KG1 (cell line): ENCODE results near the gene POLR3E.
A peak's percentile ranks its signal among the peaks of the same experiment; 100 is the strongest.
"Not testable (repeated sequence)": the region's sequence is repeated elsewhere in the genome, so short reads cannot be mapped to it uniquely, and the experiment has no call there.

Source experiments
- DNase-seq: peaks from one replicate; lab custom pipeline; 2025; lab: John Stamatoyannopoulos, UW

Gene POLR3E

DNA sequence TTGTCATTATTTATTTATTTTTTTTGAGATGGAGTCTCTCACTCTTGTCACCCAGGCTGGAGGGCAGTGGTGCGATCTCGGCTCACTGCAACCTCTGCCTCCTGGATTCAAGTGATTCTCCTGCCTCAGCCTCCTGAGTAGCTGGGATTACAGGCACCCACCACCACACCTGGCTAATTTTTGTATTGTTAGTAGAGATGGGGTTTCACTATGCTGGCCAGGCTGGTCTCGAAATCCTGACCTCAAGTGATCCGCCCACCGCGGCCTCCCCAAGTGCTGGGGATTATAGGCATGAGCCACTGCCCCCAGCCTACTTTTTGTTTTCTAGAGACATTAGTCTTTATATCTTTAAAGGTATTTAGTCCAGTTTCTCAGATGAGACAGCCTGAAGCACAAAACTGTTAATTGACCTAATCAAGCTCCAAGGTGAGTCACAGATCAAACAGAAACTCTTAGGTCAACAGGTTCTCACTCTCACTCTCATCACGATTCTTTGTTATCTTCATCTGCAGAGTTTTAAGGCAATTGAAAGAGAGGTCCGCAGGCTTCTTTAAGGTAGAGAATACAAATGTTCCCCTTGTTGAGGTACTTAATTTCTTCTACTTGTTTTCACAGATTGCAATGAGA is 71.1 kb downstream of the POLR3E start:
- not testable (repeated sequence) for DNase-seq

DNA sequence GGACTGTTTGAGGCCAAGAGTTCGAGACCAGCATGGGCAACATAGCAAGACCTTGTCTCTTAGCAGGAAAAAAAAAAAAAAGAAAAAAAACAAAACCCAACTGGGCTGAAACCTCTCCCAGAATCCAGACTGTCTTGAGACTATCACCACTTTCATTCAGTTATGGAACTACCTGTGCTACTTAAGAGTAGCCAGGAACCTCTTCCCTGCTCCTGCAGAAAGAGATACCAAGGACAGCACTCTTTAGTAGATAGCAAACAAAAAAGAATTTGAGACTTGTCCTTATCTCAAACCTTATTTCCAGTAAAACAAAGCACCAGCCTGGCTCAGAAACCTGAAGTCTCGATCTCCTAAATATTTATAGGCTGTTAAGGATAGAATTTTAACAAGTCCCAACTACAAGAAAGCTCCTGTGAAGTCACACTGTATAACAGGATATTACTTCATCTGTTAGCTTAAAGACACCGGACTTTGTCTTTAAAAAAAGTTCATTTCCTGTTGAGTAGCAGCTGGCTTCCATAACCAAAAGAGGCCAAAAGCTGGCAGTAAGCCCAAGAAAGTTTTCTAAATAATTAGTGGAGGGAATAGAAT is 72.1 kb downstream of the POLR3E start:
- peak; percentile 14 for DNase-seq

DNA sequence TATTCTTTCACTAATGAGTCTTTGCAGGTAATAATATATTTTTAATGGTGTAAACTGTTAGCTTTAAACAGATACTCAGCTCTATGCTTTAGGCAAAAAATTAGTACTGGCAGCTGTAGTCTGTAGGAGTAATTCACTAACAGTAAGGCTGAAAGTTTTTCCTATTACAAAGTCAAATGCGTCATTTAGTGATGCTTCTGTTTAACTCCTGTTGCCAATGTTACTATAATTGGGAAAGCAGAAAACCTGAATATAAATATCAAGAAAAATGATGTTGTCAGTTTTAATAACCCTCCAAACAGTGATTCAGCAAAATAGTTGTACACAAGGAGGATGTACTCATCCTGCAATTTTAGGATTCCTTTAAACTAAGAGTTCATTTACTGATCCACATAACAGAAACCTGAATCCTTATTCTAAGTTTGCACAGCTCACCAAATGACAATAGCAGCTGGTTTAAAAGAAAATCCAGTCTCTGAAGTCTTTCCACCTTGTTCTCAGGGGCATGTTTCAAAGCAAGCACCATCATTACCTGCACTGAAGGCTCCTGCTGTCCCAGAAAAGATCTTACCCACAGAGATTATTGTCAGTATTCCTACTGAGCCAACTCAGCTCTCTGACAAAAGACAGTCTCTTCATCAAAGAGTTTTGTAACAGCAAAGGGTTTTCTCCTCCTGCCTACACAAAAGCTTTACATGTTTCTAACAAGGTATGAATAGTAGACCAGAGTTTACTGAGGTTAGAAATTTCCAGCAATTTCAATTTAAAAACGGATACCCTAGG is 73.0 kb downstream of the POLR3E start:
- no peak for DNase-seq

DNA sequence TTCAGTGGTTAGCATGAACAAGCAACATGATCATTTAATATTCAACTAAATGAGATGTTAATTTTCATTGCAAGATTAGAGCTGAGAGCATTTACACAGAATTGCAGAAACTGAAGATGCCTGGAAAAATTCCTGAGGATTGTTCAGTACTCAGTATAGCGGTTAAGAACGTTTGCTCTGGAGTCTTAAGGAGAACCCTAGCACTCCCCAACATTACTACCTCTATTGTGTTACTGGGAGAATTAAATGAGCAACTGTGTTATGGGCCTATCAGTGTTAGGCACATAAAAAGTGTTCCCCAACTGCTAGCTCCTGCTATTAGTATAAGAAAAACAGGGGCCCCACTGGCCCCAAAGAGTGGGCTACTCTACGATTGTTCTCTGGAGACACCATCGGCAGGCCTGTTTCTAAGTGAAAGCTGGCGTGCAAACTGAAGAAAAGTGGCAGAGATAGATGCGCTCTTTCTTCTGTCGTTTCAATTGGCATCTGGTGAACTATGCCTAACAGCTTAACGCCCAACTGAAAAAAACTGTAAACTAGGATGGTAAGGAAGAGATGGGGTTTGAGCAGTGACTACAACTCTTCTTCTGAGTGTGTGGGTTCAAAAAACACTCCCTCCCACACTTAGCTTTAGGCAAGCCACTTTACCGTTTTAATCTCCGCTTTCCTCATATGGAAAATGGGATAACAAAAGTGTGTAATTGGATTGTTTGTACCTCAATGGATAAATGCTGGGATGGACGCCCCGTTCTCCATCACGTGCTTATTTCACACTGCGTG is 75.9 kb downstream of the POLR3E start:
- no peak for DNase-seq

DNA sequence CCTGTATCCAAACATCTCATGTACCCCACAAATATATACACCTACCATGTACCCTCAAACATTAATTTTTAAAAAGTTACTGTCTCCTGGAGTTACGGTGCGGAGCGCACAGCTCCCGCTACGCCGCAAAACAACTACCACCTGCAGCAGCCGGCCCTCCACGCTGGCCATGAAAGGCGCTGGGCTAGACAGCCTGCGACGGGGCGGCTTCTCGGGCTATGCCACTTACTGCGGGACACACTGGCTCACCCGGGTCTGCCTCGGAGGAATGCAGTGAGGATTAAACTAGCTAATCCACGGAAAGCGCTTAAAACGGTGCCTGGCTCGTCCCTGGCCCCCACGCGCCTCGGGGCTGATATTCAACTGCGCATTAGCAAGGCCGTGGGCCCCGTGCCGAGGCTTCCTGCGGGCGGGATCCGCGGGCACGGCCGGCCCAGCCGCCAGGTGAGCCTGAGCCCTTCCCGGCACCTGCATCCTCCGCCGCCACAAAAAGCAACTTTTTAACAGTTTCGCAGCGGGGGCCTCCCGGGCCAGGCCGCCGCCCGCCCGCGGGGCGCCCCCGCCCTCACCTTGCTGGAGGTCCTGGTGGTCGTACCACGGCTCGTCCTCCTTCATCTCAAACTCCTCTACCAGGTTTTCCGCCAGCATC is 76.6 kb downstream of the POLR3E start:
- DNase-seq = no peak

DNA sequence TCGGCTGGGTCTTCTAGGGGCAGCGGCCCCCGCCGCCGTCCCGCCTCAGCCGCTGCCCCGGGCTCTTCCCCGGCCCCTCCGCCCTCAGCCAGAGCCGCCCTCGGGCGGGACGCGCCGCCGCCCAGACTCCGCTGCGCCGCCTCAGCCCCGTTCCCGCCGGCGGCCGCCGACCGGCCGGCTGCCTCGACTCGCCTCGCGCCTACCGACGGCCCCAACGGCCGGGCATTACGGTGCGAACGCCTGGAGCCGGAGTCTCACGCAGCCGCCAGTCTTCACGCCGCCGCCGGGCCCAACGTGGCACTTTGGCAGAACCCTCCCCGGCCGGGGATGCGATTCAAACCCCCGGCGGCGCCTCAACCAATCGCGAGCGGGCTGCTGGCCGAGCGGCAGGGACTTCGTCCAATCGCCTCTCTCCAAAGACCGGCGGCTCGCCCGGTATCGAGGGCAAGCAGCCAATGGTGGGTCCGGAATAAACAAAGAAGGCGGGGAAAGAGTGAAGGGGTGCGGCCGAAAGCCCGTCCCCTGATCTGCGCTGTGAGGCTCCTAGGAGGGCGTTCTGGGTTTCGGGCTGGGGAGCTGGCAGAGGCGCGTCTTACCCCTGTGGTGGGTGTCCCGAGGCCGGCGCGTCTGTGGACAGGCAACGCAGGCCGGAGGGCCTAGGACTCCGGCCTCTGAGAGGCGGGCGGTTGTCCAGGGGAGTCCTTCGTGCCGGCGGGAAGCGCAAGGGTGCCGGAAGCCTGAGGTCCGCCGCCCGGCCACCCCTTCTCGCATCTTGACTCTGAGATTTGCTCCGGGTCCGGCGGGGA is 77.3 kb downstream of the POLR3E start, which contains the start of gene CDR2:
Gene CDR2, minus strand, starts transcription at position 309 of the 806 bp plus-strand sequence. CDS start 310 bp downstream, outside the sequence.
- peak; percentile 98 for DNase-seq

DNA sequence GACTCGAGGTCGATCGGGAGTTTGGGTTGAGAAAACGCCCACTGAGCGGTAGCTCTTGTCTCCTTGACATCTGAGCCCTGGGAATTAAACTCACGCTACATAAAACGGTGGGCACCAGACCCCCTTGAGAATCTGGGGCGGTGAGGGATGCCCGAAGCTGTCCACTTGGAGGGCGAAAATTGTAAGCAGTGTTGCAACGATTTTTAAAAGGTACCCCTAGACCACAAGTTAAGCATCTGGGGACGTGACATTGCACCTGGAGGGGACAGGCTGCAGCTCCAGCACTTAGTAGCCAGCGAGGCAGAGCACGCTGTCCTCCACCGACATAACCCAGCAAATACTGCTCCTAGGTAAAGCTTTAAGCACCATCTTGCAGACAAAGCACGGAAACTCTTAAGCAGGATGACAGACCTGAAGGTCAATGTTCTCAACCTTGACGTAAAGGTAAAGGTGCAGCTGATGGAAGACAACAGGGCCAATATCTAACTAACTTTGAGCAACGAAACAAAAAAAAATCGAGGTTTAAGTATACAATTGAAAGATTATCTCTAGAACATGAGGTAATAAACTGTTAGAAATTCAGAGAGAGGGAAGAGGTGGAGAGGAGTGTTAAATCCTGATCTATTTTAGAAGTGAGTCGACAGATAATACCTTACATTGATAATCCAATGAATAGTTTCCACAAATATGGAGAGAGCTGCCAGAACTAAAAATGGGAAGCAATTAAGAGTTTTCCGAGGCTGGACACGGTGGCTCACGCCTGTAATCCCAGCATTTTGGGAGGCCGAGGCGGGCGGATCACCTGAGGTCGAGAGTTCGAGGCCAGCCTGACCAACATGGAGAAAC is 78.1 kb downstream of the POLR3E start:
- DNase-seq = no peak

DNA sequence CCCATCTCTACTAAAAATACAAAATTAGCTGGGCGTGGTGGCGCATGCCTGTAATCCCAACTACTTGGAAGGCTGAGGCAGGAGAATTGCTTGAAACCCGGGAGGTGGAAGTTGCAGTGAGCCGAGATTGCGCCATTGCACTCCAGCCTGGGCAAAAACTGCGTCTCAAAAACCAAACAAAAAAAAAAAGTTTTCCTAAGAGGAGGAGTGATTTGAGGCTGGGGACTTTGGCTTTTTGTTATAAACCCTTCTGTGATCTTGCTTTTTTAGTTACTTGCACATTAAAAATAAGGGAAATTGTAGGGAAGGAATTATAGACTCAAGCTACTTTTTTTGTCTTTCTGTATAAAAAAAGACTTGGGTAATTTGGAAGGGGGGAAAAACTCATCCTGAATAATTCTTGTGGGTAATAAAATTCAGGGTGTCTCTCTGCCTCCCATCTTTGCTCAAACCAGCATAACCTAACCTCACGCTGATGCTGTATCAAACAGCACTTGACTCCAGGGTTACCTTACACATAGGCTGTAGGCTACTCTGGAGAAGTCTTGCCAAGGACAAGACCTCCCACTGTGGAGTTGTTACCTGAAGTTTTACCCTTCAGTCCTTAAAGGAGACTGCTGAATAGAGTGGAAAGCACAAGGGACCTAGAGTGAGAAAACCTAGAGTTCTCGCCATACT is 78.9 kb downstream of the POLR3E start:
- no peak for DNase-seq

DNA sequence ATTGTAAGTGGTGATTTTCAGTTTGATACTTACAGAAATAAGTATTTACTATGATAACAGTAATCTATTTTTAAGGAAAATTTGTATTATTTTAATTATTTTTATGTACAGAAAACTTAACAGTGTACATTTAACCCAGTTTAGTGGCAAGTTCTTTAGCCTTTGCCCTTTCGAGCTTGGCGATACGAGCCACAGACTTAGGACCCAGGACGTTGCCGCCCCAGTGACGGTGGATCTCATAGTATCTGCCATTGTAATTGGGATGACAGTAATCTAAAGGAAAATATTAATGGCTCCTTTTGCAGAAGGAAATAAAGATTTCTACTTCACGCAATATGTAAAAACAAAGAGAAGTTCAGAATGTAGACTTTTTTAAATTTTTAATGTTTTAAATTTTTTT is 82.4 kb downstream of the POLR3E start:
- no peak for DNase-seq

DNA sequence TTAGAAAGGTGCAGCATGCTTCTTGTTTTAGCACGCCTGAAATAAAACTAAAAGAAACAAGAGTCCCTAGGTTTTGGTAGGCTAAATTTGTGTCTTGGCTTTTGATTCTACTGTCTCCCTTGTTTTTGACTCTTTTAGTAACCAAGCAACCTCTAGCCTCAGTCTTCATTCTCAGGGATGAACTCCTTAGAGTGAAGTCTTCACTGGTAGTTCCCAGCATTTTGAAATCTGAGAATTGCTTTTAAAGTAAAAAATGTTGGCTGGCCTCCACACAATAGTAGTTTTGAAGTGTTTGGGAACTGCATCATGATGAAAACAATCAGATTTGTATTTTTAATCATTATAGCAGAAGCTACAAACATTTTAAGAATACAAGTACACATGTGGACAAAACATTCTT is 83.3 kb downstream of the POLR3E start:
- DNase-seq = no peak

DNA sequence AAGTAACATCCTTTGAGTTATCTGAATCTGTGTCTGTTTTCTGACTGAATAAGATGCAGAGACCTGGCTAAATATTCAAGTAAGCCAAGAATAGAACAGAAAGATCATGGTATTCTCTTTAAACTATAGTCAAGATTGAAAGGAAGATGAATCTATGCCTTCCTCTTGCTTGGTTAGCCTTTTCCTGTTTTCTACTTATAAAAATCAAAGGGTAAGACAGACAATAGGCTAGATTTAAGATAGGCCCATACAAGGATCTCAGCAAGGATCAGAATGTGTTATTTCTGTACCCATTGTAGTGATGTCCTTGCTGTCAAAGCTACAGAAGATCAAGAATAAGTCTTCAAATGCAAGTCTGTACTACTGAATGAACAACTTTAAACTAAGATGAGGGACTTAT is 84.2 kb downstream of the POLR3E start:
- DNase-seq = no peak

DNA sequence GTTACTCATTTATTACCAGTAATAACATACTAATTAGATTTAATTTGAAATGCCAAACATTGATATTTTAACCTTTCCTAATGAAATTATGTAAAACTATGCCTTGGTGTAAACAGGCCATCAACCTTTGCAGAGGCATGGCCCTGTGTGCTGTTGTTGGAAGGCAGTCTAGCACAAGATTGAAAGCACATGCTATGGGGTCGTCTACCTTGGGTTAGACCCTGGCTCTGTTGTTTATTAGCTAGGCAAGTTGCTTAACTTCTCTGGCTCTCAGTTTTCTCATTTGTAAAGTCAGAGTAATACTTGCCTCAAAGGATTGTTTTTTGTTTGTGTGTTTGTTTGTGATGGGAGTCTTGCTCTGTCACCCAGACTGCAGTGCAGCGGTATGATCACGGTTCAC is 86.6 kb downstream of the POLR3E start:
- DNase-seq = no peak
